ENCODE data around the gene TMEM192.

GRCh38 chr4:165055601-165056000 lies 57.1 kb downstream of the TMEM192 start:
- TF ChIP-seq JUND (IDR thresholded peaks at IDR 0.05) = no peak
- no peak for TF ChIP-seq CTCF (IDR thresholded peaks at IDR 0.05; ENCODE audit: low read depth, low read length, missing input control)
- no peak for TF ChIP-seq YY1 (IDR thresholded peaks at IDR 0.05)
- TF ChIP-seq TAF1 (conservative IDR thresholded peaks at IDR 0.05) = no peak
- no peak for TF ChIP-seq ZBTB33 (IDR thresholded peaks at IDR 0.05)
- TF ChIP-seq HNF4G (IDR thresholded peaks at IDR 0.05) = no peak

Measured in liver (tissue), 3 donors.